Activated CD4-positive, alpha-beta T cell treated with anti-CD3 and anti-CD28 coated beads, Interleukin-2, amount 50 U/mL, for 48 hours (primary cell): ENCODE data around the gene FBXL7.

Experiments
- DNase-seq, 2 experiments: peaks; one replicate each; pipeline ENCODE4 v3.0.0-alpha.2; 2020

FBXL7 gene

GRCh38 chr5:15545082-15545481, 45.1 kb downstream of the FBXL7 start:
- DNase-seq: no peak

GRCh38 chr5:15547261-15547839, 47.4 kb downstream of the FBXL7 start:
- DNase-seq: no peak

- DNase-seq: no peak
These were observed 50.0 kb downstream of the FBXL7 start for GRCh38 chr5:15549961-15550360.

GRCh38 chr5:15550502-15551112, 50.6 kb downstream of the FBXL7 start:
- DNase-seq: no peak

GRCh38 chr5:15551113-15551504, 51.1 kb downstream of the FBXL7 start:
- no peak for DNase-seq

GRCh38 chr5:15554542-15554941, 54.6 kb downstream of the FBXL7 start:
- DNase-seq: no peak

- no peak for DNase-seq
These were observed 55.2 kb downstream of the FBXL7 start for GRCh38 chr5:15555176-15555575.

GRCh38 chr5:15558240-15558639, 58.3 kb downstream of the FBXL7 start:
- no peak for DNase-seq

- DNase-seq: no peak
These were observed 58.7 kb downstream of the FBXL7 start for GRCh38 chr5:15558681-15559080.

GRCh38 chr5:15560421-15560820, 60.4 kb downstream of the FBXL7 start:
- DNase-seq: no peak

GRCh38 chr5:15564523-15564922, 64.5 kb downstream of the FBXL7 start:
- DNase-seq: no peak

GRCh38 chr5:15564957-15565356, 65.0 kb downstream of the FBXL7 start:
- DNase-seq: no peak

GRCh38 chr5:15566306-15566705, 66.3 kb downstream of the FBXL7 start:
- DNase-seq: no peak

GRCh38 chr5:15566789-15567188, 66.8 kb downstream of the FBXL7 start:
- DNase-seq: no peak

- no peak for DNase-seq
These were observed 70.5 kb downstream of the FBXL7 start for GRCh38 chr5:15570491-15570890.

- DNase-seq: no peak
These were observed 71.1 kb downstream of the FBXL7 start for GRCh38 chr5:15571081-15571480.

- DNase-seq: no peak
These were observed 71.6 kb downstream of the FBXL7 start for GRCh38 chr5:15571618-15572017.

- DNase-seq: no peak
These were observed 73.6 kb downstream of the FBXL7 start for GRCh38 chr5:15573590-15573989.

GRCh38 chr5:15574128-15574527, 74.1 kb downstream of the FBXL7 start:
- DNase-seq: no peak

- no peak for DNase-seq
These were observed 74.9 kb downstream of the FBXL7 start for GRCh38 chr5:15574806-15575325.

- DNase-seq: no peak
These were observed 75.7 kb downstream of the FBXL7 start for GRCh38 chr5:15575666-15576065.

GRCh38 chr5:15577132-15577531, 77.2 kb downstream of the FBXL7 start:
- no peak for DNase-seq

GRCh38 chr5:15577831-15578230, 77.9 kb downstream of the FBXL7 start:
- no peak for DNase-seq

GRCh38 chr5:15579193-15579990, 79.4 kb downstream of the FBXL7 start:
- DNase-seq: no peak
